NK-92 (cell line): ENCODE data around the gene SEC24D.

Experiments
- DNase-seq: peaks from one replicate; lab custom pipeline; 2025; ENCODE audit not compliant: unreplicated experiment; lab: John Stamatoyannopoulos, UW

Gene SEC24D

GRCh38 chr4:118843237-118843636 is 7.3 kb upstream of the SEC24D start:
- DNase-seq, result no peak

GRCh38 chr4:118842055-118842454 is 6.1 kb upstream of the SEC24D start:
- DNase-seq, result no peak

- DNase-seq, result no peak
Observed at GRCh38 chr4:118839221-118839927, 3.4 kb upstream of the SEC24D start.

GRCh38 chr4:118837121-118837507 is 1.2 kb upstream of the SEC24D start:
- DNase-seq, result no peak

- DNase-seq, result no peak
Observed at GRCh38 chr4:118836301-118837120, 585 bp upstream of the SEC24D start.

GRCh38 chr4:118834960-118835569 is 861 bp downstream of the SEC24D start:
- DNase-seq, result no peak

- DNase-seq, result no peak
Observed at GRCh38 chr4:118834070-118834469, 1.9 kb downstream of the SEC24D start.

GRCh38 chr4:118833192-118833820 is 2.6 kb downstream of the SEC24D start:
- DNase-seq, result no peak

- DNase-seq, result no peak
Observed at GRCh38 chr4:118829107-118829506, 6.8 kb downstream of the SEC24D start.

- no peak for DNase-seq
Observed at GRCh38 chr4:118826723-118827444, 9.0 kb downstream of the SEC24D start.

GRCh38 chr4:118825799-118826198 is 10.1 kb downstream of the SEC24D start:
- no peak for DNase-seq

GRCh38 chr4:118824141-118824540 is 11.8 kb downstream of the SEC24D start:
- DNase-seq, result no peak

- DNase-seq, result no peak
Observed at GRCh38 chr4:118823471-118823870, 12.5 kb downstream of the SEC24D start.

GRCh38 chr4:118821590-118822293 is 14.2 kb downstream of the SEC24D start:
- no peak for DNase-seq

- no peak for DNase-seq
Observed at GRCh38 chr4:118817178-118817930, 18.6 kb downstream of the SEC24D start.

GRCh38 chr4:118816538-118817177 is 19.3 kb downstream of the SEC24D start:
- no peak for DNase-seq

- DNase-seq, result no peak
Observed at GRCh38 chr4:118814891-118815290, 21.0 kb downstream of the SEC24D start.

- DNase-seq, result no peak
Observed at GRCh38 chr4:118814058-118814457, 21.9 kb downstream of the SEC24D start.

- no peak for DNase-seq
Observed at GRCh38 chr4:118813561-118813960, 22.4 kb downstream of the SEC24D start.
